HG02840 (cell line): Measurements from ENCODE around the gene ENPP3.

Experiments used
- ATAC-seq: cut with Tn5 transposase; IDR thresholded peaks from one replicate; pipeline ENCODE4 v1.9.1; 2021; ENCODE audit warnings: mild to moderate bottlenecking, moderate library complexity, moderate number of reproducible peaks; ENCODE audit not compliant: unreplicated experiment, low FRiP score

The ENPP3 gene

DNA sequence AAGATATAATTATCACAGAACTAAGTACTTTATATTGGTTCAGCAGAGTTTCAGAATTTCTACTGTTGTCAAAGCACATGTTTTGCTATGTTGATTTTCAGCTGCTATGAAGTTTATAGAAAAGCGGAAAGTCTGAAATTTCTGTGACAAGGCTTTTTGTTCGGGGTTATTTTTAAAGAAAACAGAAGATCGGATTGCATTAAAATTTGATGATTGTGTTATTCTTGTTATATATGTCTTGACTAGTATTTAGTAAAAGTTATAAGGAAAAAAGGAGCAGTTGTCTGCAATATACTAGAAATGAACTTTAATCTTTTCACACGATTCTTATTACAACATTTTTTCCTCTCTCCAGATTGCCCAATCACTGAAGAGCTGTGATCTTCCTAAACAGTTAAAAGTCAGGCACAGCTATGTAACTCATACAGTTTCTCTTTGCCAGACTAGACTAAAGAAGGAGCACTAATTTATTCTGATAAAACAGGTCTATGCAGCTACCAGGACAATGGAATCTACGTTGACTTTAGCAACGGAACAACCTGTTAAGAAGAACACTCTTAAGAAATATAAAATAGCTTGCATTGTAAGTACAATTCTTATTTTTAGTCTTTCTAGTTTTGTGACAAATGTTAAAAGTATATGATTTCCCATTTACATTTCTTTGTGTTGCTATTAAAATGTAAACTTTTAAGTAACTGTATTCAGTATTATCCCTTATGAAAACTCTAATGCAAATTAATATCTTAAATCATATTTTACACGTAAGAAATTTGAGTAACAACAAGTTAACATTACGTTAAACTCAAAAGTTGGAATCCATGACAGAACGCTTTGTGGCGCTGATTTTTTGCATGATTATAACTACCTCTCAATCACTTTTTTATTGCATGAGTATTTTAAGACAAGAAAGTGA, at the start of gene ENPP3:
Gene ENPP3, plus strand, starts transcription at position 423 of the 913 bp plus-strand sequence. Its CDS starts 83 bp downstream, at position 506.
- ATAC-seq, result no peak

DNA sequence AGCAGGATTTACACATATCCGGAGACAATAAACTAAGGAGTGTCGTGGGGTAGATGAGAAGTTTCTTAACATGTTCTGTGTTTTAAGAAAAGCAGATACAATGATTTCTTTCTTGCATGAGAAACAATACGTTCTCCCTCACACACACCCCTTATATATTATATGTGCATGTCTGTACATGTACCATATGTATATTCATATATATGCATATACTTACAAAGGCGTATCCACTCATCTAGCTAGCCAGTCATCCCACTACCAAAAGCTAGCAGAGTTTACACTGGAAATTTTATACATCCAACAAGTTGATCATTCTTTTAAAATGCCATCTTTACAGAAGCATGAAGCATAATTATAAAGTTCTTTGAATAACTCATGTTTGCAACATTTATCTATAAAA, 49.2 kb upstream of the ENPP3 start:
- no peak for ATAC-seq

DNA sequence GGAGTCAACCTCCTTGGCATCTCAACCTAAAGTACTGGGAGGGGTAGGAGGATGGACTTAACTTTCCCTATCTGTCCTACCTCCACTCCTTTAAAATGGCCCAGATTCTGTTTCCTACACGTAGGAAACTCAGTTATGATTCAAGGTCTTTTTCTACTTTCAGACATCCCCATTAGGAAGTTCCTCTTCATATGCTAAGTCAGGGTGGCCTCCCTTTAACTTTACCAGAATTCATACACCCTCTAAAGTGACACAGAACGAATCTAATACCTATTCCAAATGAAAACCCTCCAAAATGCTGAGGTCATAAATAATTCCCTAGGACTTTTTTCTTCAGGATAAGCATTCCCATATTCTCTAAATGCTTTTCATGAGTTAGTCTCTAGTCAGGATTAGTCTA, 48.5 kb upstream of the ENPP3 start:
- ATAC-seq, result no peak

DNA sequence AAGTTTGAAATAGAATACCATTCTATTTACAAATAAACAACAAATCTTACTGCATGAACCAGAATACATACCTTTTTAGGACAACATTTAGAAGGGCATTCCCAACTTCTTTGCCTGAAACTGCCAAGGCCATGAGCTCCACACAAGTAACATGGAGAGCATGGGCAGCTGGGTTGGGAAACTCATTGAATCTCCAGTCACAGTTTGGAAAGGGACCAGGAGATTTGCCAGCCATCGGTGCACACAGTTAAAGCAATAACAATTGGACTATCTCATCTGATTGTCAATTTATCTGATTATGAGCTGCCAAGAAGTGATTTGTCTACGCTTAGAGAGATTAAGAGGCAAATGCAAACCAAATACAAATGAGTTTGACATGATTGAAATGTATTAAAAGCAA, 44.2 kb upstream of the ENPP3 start:
- ATAC-seq, result no peak

DNA sequence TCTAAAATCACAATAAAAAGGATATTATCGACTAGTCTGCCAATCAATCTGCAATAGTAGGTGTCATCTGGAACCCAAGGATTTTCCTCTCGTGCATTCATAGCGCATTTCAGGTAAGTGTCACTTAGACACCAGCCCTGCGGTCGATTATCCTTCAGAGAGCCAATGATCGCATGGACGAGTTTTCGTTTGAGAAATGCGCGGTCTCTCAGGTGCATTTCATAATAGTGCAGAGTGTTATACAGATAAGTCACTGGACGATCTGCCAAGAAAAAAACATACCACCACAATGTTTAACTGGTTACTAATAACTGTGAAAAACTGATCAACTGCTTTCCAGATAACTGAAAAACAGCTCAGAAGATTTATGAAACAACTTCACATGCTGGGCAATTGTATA, 43.0 kb upstream of the ENPP3 start:
- ATAC-seq, result no peak

DNA sequence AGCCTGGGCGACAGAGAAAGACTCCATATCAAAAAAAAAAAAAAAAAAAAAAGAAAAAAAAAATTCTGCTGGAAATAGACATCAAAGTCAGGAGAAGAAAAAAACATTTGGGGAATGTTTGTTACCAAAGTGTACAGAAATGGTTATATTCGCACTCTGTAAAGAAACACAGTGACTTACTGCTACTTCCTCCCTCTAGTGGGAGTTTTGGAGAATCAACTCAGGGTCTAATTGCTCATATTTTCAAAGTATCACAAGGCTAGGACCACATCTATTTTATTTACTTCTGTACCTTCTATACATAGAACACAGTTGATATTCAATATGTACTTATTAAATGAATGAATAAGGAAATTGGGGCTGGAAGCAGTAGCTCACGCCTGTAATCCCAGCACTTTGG, 39.7 kb upstream of the ENPP3 start:
- no peak for ATAC-seq

DNA sequence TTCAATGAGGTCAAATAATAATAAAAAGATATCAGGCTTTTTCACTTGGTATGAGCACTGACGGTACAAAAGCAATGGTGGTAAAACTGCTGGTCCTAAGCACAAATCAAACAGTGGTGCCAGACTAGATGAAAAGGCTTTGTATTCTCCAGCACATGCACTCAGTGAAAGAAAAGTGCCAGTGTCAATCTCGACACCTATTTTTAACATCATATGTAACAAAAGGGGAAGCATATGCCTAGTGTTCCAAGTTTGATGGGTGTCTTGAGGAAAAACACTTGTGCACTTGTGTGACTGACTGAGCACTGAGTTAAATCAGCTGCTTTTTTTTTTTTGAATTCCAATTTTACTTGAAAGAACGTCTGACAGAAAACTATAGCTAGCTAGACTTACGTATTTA, 36.4 kb upstream of the ENPP3 start:
- no peak for ATAC-seq

DNA sequence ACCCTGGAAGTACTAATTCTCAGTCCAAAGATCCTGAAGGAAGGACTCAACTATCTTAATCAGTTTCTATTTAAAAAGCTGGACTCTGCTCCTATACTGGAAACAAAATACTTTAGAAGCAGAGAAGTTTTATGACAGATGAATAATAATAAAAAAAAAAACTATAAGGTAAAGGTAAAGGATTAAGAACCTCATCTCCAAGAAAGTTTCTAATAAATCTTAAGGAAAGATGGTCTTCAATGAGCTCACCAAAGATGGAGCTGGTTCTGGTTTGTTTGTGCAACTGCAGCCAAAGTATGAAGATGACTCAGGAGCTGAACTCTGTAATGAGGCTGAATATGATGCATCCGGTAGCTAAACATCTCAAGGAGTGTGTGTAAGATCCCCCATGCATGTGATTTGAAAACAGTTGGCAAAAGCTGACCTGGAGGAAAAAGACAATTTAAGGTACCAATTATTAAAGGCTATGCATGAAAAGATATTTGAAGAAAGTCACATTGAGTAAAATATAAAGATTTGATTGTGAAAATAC, 34.3 kb upstream of the ENPP3 start:
- ATAC-seq, result no peak

DNA sequence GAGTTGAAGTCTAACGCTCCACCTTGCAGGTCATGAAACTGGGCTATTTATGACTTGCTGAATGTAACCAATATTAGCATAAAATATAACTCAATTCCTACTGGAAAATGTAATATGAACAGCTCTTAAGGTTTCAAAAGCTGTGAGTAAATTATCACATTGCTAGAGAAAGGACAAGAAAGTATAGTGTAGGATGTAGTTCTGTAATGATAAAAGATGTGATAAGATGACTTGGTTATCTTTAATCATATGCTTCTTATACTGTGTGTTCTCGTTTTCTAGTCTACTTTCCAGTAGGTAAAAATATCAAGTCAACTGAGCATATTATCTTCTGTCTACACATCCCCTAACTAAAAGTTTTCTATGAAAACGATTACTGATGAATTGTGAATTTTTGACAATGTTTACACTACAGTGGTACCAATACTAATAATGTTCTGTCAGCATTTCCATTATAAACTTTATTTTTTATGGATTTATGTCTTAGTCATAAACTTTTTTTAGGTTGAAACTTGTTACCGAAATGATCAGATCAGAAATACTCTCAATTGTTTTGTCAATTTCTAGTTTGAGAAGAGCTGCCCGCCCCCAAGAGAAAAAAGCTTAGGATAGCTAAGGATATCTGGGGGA, 23.7 kb upstream of the ENPP3 start:
- no peak for ATAC-seq

DNA sequence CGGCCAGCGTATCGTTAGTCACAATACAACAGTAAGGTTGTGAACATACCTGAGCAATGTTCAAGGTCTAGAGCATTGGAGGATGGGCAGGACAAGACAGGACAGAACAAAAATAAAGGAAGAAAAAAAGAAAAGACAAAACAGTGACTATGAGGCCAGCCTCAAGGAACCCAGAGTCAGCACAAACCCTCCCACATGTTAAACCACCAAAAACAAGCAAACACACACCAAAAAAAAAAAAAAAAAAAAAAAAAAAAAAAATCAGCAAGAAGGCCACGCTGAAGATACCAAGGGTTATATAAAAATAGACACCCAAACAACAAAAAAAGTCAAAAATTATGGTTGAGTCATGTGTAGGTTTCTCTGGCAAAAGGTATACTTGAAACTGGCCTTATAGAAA, 21.8 kb upstream of the ENPP3 start:
- no peak for ATAC-seq

DNA sequence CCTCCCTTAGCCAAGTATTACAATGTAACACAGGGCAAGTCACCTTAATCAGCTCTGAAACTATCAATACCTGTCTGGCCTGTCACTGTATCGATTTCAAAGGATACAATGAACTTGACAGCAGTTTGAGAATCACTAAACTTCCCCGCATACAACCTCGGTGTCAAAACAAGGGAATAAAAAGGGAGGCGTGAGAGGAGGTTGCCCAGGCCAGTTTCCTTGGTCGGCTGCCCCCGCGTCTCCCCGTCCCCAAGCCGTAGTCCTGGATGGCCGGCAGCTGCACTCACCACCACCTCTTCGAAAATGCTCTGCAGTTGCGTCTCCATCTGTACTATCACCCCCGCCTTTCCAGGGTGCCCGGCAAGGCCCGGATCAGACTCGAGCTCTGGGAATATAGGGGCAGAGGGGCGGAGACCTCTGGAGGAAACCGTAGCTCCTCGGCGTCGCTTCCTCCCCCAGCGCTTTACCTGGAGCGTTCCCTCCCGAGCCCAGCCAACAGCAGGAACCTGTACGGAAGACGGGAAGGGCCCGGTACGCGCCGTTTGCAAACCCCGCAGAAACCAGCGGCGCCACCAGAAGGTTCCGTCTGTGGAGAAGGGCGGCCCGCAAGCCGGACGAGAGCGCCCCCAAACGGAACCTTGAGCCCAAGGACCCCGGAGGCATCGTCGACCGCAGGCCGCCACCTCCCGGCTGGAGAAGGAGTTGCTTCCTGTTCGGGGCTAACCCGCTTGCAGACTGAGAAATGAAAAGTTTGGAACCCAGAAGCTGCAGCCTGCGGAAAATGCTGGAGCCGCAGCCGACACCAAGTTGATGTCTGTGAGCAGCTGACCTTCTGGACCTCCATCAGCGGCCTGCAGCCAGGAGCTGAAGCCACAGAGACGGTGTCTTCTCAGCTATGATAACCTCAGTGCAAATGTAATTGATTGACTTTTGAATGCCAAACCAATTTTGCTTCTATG, 9.1 kb upstream of the ENPP3 start, which contains the start of gene MED23:
Gene MED23, minus strand, starts transcription at position 519 of the 959 bp plus-strand sequence. Its CDS starts 193 bp downstream, at position 326.
- peak; percentile 97 for ATAC-seq

DNA sequence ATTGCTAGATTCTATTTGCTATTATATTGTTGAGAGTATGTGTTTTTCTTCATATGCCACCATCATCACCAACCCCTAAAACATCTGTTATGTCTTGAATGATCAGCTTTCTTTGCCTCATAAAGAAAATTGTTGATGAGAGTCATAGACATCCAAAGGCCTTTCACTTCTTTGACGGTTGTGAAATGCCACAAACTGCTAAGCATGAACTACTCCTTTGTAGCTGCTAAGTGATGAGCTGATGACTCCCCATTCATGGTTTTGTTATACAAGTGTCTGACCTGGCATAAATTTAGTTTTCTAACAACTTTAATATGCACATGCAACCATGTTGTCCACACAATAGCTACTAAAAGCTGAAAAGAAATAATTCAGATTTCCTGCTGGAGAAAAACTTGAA, 8.4 kb upstream of the ENPP3 start:
- ATAC-seq, result no peak

DNA sequence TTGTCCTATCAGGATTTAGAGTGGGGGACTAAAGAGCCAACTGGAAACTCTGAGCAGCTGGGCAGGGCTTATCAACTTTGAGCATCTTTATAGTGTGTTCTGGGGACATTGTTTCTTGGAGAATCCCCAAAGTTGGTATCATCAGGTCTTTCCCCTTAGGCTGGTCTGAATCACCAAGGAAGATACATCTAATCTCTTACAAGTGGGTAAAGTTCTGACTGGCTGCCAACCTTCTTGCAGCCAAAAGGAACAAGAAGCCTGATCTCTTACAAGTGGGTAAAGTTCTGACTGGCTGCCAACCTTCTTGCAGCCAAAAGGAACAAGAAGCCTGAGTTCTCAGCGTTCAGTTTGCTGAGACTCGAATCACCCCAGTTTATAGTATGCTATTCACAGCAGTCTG, 7.5 kb upstream of the ENPP3 start:
- no peak for ATAC-seq

DNA sequence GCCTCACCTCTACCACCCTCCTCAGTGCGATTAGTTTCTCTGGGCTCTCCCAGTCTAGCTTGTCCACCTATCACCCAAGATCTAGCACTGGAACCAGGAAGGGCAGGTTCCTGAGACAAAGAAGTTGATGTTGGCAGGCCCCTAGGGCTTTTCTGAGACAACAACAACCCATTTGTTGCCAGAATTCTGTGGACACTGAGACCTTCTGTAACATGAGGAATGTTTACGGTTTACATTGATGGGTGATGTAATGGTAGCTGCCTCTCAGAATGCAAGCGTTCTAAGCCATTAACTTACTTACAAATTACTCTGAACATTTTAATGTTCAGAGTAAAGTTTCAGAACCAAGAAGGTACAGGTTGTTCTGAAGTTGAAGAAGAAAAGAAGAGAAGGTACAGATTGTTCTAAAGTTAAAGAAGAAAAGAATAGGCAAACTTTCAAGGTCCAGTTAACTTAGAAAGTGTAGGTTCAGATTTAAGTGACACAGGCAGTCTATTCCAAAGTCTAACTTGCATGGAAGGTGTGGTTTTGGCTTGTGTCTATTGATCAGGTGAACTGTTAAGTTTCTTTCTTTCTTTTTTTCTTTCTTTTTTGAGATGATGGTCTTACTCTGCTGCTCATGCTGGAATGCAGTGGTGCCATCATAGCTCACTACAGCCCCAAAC, 5.3 kb upstream of the ENPP3 start:
- ATAC-seq, result no peak

DNA sequence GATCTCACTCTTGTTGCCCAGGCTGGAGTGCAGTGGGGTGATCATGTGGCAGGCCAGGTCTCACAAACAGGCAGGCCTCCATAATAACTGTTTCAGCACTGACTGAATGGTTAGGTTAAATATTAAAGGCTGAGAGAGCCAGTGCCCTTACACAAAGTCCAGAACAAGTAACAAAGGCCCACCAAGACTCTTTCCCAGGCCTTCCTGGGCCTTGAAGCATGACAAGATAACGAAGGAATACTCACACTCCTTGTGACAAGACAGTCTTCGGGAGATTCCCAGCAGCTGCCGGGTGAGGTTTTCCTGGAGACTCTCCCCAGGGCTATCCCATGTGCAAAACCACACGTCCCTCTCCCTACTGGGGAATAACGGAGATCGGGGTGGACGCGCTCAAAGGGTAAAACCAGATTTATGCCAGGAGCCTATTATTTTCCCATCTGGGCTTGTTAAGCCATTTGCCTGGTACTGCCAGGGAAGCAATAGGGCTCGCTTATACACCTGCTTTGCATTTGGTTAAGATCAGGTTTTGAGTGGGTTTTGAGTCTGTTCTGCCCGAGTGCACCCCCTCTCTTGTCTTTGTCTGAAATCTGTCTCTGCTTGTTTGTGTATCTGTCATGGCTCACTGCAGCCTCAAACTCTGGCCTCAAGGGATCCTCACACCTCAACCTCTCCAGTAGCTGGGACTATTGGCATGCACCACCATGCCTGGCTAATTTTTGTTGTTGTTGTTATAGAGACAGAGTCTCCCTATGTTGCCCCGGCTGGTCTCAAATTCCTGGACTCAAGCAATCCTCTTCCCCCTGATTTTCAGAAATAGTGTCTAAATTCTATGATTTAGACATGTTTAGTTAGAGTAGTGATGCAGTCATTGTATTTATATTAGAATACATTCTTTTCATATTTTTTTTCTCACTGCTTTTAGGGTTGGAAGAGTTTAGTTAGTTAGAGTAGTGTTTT, 1.4 kb upstream of the ENPP3 start:
- peak; percentile 70 for ATAC-seq

DNA sequence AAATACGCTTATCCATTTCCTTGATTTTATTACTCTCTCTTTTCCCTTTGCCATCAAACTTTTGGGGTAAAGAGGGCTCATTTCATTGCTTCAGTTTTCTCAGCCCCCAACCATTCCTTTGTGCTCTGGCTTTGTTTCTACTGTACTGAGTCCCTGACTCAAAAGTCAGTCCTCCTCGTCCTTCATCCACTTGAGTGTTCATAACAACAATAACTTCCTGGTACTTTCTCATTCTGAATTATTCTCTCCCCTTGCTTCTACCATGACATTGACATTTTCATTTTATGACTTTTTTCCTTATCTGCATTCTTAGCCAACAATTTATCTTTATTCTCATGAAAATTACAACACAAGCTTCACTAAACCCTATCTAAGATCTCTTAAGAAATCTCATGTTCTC, 911 bp downstream of the ENPP3 start:
- no peak for ATAC-seq

DNA sequence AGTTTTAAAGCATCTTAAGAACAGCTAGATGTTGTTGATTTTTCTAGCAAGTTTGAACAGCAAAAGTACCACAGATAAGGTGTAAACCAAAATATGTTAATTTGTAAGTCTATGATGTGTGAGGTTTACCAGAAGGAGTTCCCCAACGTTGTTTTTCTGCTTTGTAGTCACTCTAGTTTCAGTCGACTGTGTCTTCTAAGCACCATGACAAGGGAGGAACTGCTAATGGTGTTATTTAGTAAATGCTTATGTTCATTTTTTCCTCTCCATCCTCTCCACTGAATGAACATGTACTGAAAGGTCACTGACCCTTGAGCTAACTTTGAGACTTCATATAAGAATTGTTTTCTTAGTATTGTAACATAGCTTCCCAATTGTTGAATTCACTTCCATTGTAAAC, 3.0 kb downstream of the ENPP3 start:
- ATAC-seq, result no peak

DNA sequence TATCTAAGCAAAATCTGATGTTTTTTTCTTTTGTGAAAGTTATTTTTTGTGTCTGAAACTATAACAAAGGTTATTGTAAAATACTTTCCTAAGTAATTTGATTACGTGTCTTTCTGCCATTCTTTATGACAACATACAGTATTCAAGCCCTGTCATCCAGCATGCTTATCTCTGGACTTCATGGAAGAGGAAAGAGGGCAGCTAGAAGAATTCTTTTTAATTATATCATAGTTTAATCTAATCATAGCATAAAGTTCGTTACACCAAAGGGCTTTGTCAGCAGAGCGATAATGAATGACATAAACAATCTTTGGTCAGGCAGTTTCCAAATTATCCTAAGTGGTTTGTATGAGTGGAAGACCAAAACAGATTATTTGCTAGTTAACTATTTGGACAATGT, 3.5 kb downstream of the ENPP3 start:
- ATAC-seq, result no peak

DNA sequence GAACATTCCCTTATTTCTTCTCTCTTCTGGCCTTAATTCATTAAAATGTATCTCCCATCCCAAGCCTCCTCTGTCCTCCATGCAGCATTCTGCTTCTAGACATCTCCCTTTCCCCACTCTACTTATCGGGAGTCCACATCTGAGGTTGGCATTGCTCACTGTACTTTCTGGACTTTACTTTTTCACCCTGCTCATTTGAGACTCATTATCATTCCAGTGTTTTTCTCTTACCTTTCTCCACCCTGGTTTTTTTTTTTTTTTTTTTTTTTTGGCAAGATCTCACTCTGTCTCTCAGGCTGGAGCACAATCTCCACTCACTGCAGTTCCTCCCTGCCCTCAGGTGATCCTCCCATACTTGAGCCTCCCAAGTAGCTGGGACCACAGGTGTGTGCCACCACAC, 4.5 kb downstream of the ENPP3 start:
- ATAC-seq, result no peak
